Astrocyte (in vitro differentiated cells and primary cell): ENCODE data around the gene KBTBD4. TPM values are rescaled to one million over a fixed set of nuclear protein-coding genes. Genes with fewer than 3 reads are reported as not detected.

Experiments
- DNase-seq: peaks from one replicate; pipeline ENCODE4 v3.0.0-alpha.2; 2010; ENCODE audit warnings: low read depth
- FAIRE-seq: peaks from 2 replicates; lab custom pipeline; 2011; peaks lifted over from hg19 to GRCh38; lab: Jason Lieb, UNC
- H2AFZ ChIP-seq: 2 replicates; pipeline ENCODE4 v1.6.0; 2012; ENCODE audit warnings: low read depth, low read length, inconsistent platforms
- H3K27ac ChIP-seq: 2 replicates; pipeline ENCODE4 v1.5.1; 2011; ENCODE audit warnings: low read depth, low read length, inconsistent platforms
- H3K27me3 ChIP-seq: 2 replicates; pipeline ENCODE4 v1.6.0; 2011; ENCODE audit warnings: low read length, inconsistent platforms; ENCODE audit not compliant: insufficient read depth
- H3K36me3 ChIP-seq: 2 replicates; pipeline ENCODE4 v1.5.1; 2011; ENCODE audit warnings: low read length, inconsistent platforms; ENCODE audit not compliant: insufficient read depth
- H3K4me1 ChIP-seq: 2 replicates; pipeline ENCODE4 v1.5.1; 2011; ENCODE audit warnings: low read length, inconsistent platforms; ENCODE audit not compliant: insufficient read depth
- H3K4me2 ChIP-seq: 2 replicates; pipeline ENCODE4 v1.6.0; 2012; ENCODE audit warnings: low read length, inconsistent platforms
- H3K4me3 ChIP-seq: 2 replicates; pipeline ENCODE4 v1.5.1; 2011; ENCODE audit warnings: low read depth, mild to moderate bottlenecking, low read length, inconsistent platforms; ENCODE audit not compliant: insufficient read depth
- H3K79me2 ChIP-seq: 2 replicates; pipeline ENCODE4 v1.6.0; 2012; ENCODE audit warnings: mild to moderate bottlenecking, low read length, inconsistent platforms; ENCODE audit not compliant: insufficient read depth
- H3K9ac ChIP-seq: 2 replicates; pipeline ENCODE4 v1.6.0; 2012; ENCODE audit warnings: mild to moderate bottlenecking, low read length, inconsistent platforms
- H3K9me3 ChIP-seq: 2 replicates; pipeline ENCODE4 v1.5.1; 2012; ENCODE audit warnings: low read depth, mild to moderate bottlenecking, low read length, inconsistent platforms; ENCODE audit not compliant: insufficient read depth
- H4K20me1 ChIP-seq: 2 replicates; pipeline ENCODE4 v1.6.0; 2012; ENCODE audit warnings: low read length, inconsistent platforms; ENCODE audit not compliant: insufficient read depth
- H3K27ac Mint-ChIP-seq: one replicate; pipeline ENCODE4 v1.8.0; 2021; ENCODE audit warnings: mild to moderate bottlenecking, mixed read lengths; ENCODE audit not compliant: unreplicated experiment
- H3K27me3 Mint-ChIP-seq: one replicate; pipeline ENCODE4 v1.8.0; 2021; ENCODE audit warnings: low read depth, mixed read lengths; ENCODE audit not compliant: unreplicated experiment
- H3K36me3 Mint-ChIP-seq: one replicate; pipeline ENCODE4 v1.8.0; 2021; ENCODE audit warnings: low read depth, mixed read lengths; ENCODE audit not compliant: unreplicated experiment
- H3K4me1 Mint-ChIP-seq: one replicate; pipeline ENCODE4 v1.8.0; 2021; ENCODE audit warnings: low read depth, mixed read lengths; ENCODE audit not compliant: unreplicated experiment
- H3K4me3 Mint-ChIP-seq: one replicate; pipeline ENCODE4 v1.8.0; 2021; ENCODE audit warnings: mild to moderate bottlenecking, moderate library complexity, mixed read lengths; ENCODE audit not compliant: unreplicated experiment
- H3K9me3 Mint-ChIP-seq: one replicate; pipeline ENCODE4 v1.8.0; 2021; ENCODE audit warnings: mild to moderate bottlenecking, mixed read lengths; ENCODE audit not compliant: unreplicated experiment
- EZH2 ChIP-seq: IDR thresholded peaks from 2 replicates; pipeline ENCODE4 v1.6.1; 2012; ENCODE audit warnings: mild to moderate bottlenecking, low read length, inconsistent platforms; ENCODE audit not compliant: insufficient read depth
- total RNA-seq: library from RNA; stranded (reverse); gene quantifications from 2 replicates; pipeline ENCODE4 v1.2.1, GENCODE V29; 2021
- TF ChIP-seq, protein P1 (sequence below): IDR thresholded peaks from 2 replicates; pipeline ENCODE4 v1.5.1; 2011; ENCODE audit warnings: low read depth, mild to moderate bottlenecking, inconsistent platforms, low read length, moderate library complexity; ENCODE audit not compliant: insufficient read depth

The KBTBD4 gene
- total RNA-seq, 1 donor from 2014 or later, result 11.9 TPM

GRCh38 chr11:47592970-47593369 lies 14.2 kb upstream of the KBTBD4 start:
- no peaks in the 10 kb centered on the region for H3K9me3 Mint-ChIP-seq
- H3K4me1 Mint-ChIP-seq, result no peaks in the 10 kb centered on the region
- H3K36me3 Mint-ChIP-seq, result peaks cover 4% of the 10 kb centered on the region
- peaks cover 2% of the 10 kb centered on the region for H3K4me1 ChIP-seq
- no peaks in the 10 kb centered on the region for H3K9me3 ChIP-seq
- H4K20me1 ChIP-seq, result no peaks in the 10 kb centered on the region
- no peak overlapping the region for H3K4me2 ChIP-seq
- H3K4me3 Mint-ChIP-seq, result no peak overlapping the region
- no peak overlapping the region for H3K4me3 ChIP-seq
- H3K9ac ChIP-seq, result no peak overlapping the region
- no peak for DNase-seq
- no peak for TF ChIP-seq EZH2
- TF ChIP-seq, protein P1, sequence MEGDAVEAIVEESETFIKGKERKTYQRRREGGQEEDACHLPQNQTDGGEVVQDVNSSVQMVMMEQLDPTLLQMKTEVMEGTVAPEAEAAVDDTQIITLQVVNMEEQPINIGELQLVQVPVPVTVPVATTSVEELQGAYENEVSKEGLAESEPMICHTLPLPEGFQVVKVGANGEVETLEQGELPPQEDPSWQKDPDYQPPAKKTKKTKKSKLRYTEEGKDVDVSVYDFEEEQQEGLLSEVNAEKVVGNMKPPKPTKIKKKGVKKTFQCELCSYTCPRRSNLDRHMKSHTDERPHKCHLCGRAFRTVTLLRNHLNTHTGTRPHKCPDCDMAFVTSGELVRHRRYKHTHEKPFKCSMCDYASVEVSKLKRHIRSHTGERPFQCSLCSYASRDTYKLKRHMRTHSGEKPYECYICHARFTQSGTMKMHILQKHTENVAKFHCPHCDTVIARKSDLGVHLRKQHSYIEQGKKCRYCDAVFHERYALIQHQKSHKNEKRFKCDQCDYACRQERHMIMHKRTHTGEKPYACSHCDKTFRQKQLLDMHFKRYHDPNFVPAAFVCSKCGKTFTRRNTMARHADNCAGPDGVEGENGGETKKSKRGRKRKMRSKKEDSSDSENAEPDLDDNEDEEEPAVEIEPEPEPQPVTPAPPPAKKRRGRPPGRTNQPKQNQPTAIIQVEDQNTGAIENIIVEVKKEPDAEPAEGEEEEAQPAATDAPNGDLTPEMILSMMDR, result no peak
- no peak overlapping the region for H3K27ac Mint-ChIP-seq
- H3K36me3 ChIP-seq, result no peaks in the 10 kb centered on the region
- H3K27me3 Mint-ChIP-seq, result peaks cover 41% of the 10 kb centered on the region
- H3K27ac ChIP-seq, result no peak overlapping the region
- no peak for FAIRE-seq
- no peaks in the 10 kb centered on the region for H3K79me2 ChIP-seq
- H2AFZ ChIP-seq, result no peak overlapping the region
- peaks cover 39% of the 10 kb centered on the region for H3K27me3 ChIP-seq

GRCh38 chr11:47592251-47592650 lies 13.5 kb upstream of the KBTBD4 start:
- H3K36me3 ChIP-seq, result no peaks in the 10 kb centered on the region
- no peak overlapping the region for H3K4me3 ChIP-seq
- no peak for DNase-seq
- Mint-ChIP-seq H3K4me3 (no peak overlapping the region), H3K9me3 (no peaks in the 10 kb centered on the region), H3K27me3 (peaks cover 41% of the 10 kb centered on the region), H3K36me3 (peaks cover 4% of the 10 kb centered on the region), H3K27ac (no peak overlapping the region), H3K4me1 (no peaks in the 10 kb centered on the region)
- H3K9ac ChIP-seq, result no peak overlapping the region
- no peaks in the 10 kb centered on the region for H3K79me2 ChIP-seq
- peaks cover 2% of the 10 kb centered on the region for H3K4me1 ChIP-seq
- no peaks in the 10 kb centered on the region for H4K20me1 ChIP-seq
- no peak overlapping the region for H2AFZ ChIP-seq
- peaks cover 39% of the 10 kb centered on the region for H3K27me3 ChIP-seq
- TF ChIP-seq, protein P1, result no peak
- no peak for TF ChIP-seq EZH2
- no peak for FAIRE-seq
- no peaks in the 10 kb centered on the region for H3K9me3 ChIP-seq
- H3K27ac ChIP-seq, result no peak overlapping the region
- H3K4me2 ChIP-seq, result no peak overlapping the region

- Histone ChIP-seq H3K36me3 (no peaks in the 10 kb centered on the region), H3K4me3 (no peak overlapping the region), H3K27me3 (peaks cover 39% of the 10 kb centered on the region), H4K20me1 (no peaks in the 10 kb centered on the region), H3K9ac (no peak overlapping the region), H3K27ac (no peak overlapping the region), H3K79me2 (no peaks in the 10 kb centered on the region), H3K4me2 (no peak overlapping the region), H3K4me1 (peaks cover 2% of the 10 kb centered on the region), H3K9me3 (no peaks in the 10 kb centered on the region), H2AFZ (no peak overlapping the region)
- TF ChIP-seq EZH2, result no peak
- TF ChIP-seq, protein P1, result no peak
- Mint-ChIP-seq H3K27me3 (peaks cover 41% of the 10 kb centered on the region), H3K9me3 (no peaks in the 10 kb centered on the region), H3K4me3 (no peak overlapping the region), H3K36me3 (peaks cover 4% of the 10 kb centered on the region), H3K4me1 (no peaks in the 10 kb centered on the region), H3K27ac (no peak overlapping the region)
- FAIRE-seq (no peak), DNase-seq (no peak)
Measured at GRCh38 chr11:47591764-47592163, 13.0 kb upstream of the KBTBD4 start.
